LNCaP clone FGC (cell line): ENCODE data around the gene MYBBP1A.
"Not testable (repeated sequence)": the region's sequence is repeated elsewhere in the genome, so short reads cannot be mapped to it uniquely, and the experiment has no call there.

Experiments
- DNase-seq: peaks from one replicate; pipeline ENCODE4 v3.0.0-alpha.2; 2011; ENCODE audit warnings: low read depth
- H3K4me3 ChIP-seq: 2 replicates; pipeline ENCODE4 v1.5.1; 2011; ENCODE audit warnings: mild to moderate bottlenecking, low read depth, low read length, control low read depth
- CTCF ChIP-seq: IDR thresholded peaks from 2 replicates; pipeline ENCODE4 v1.5.1; 2012; ENCODE audit warnings: mild to moderate bottlenecking; ENCODE audit not compliant: control insufficient read depth, insufficient read depth; ENCODE audit errors: extremely low read depth

The MYBBP1A gene

DNA sequence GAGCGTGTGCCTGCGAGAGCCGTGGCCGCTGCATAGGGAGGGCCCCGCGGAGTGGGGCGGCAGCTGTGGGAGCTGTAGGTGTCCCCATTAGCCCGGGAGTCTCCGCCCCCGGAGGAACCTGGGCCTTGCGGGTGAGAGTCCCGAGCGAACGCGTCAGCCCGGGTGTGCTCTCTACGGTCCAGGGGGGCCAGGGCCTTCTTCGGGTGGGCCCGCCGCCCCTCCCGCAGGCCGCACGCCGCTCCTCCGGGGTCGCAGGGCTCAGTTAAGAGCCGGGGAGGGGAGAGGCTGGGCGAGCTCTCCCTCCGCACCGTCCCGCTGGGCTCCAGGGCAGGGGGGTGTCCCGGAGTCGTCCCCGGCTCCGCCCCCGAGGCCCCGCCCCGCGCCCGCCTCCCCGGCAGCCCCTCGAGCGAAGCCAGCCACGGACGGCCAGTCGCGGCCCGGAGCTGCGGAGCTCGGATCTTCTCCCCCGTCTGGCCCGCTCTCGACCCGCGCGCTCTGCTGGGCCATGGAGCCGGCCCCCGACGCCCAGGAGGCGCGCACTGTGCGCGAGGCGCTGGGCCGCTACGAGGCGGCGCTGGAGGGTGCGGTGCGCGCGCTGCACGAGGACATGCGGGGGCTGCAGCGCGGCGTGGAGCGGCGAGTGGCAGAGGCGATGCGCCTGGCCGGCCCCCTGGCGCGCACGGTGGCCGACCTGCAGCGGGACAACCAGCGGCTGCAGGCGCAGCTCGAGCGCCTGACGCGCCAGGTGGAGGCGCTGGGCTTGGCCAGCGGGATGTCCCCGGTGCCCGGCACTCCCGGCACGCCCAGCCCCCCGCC, 29.1 kb upstream of the MYBBP1A start, which contains the start of gene SMTNL2:
TSS of gene SMTNL2 (plus strand) at position 429 of the 816 bp plus-strand sequence. CDS start at position 506, 77 bp downstream.
- H3K4me3 ChIP-seq, result no peak within 1 kb of the TSS
- DNase-seq, result no peak
- no peak for TF ChIP-seq CTCF

DNA sequence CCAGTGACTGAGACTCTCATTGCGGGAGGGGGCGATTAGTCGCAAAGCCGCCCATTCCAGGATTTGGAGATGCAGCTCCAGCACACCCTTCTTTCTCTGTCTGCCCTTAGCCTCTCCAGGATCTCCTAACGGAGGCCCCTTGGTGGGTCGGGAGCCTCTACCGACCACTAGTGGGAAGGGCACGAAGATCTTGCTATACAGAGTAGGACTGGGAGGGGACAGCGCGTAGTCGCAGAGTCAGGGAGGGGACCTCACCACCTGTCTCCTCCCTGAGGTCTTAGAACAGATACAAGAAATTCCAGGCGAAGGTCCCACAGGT, 28.6 kb upstream of the MYBBP1A start:
- DNase-seq, result no peak
- TF ChIP-seq CTCF, result peak; percentile 16; the same call in 1 of the 2 replicates
- no peak overlapping the region for H3K4me3 ChIP-seq

- no peak for TF ChIP-seq CTCF
- no peak for DNase-seq
- H3K4me3 ChIP-seq, result no peak overlapping the region
Observed at GRCh38 chr17:4583206-4583605, 28.0 kb upstream of the MYBBP1A start.

DNA sequence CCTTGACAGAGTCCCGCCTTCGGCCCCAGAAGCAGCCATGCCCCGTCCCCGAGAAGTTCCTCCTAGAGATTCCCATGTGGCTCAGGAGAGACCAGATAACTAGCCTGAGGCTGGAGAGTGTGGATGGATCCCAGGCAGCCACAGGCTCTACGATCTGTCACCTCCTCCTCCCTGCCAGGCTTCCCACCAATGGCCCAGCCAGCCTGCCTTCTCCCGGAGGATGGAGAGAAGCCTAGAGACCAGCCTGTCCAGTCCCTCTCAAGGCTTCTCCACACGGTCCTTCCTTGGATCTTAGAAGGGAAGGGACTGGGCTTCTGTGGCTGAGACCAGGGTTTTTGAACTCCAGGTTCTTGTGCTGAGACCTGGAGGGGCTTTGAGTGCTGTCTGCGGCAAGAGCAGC, 27.5 kb upstream of the MYBBP1A start:
- DNase-seq, result no peak
- H3K4me3 ChIP-seq, result no peak overlapping the region
- no peak for TF ChIP-seq CTCF

DNA sequence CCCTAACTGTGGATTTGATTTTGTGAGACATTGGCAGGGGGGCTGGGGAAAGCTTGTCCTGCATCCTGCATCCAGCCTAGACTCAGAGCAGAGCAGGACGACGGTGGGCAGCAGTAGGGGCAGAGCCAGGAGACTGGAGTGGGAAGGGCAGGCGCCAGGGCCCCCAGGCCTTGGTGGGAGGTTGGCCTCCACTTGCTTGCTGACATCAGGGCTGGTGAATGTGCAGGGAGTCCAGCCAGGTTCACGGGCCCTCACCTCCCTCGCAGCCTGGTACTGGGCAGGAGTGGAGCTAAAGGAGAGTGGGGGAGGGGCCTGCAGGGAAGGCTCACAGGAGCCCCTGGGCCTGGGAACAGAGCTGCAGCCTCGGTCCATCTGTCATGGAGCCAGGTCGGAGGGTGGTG, 26.9 kb upstream of the MYBBP1A start:
- TF ChIP-seq CTCF, result no peak
- no peak for DNase-seq
- H3K4me3 ChIP-seq, result no peak overlapping the region

GRCh38 chr17:4580291-4580690, 25.1 kb upstream of the MYBBP1A start:
- TF ChIP-seq CTCF, result no peak
- DNase-seq, result no peak

GRCh38 chr17:4579678-4580077, 24.5 kb upstream of the MYBBP1A start:
- no peak for TF ChIP-seq CTCF
- no peak overlapping the region for H3K4me3 ChIP-seq
- DNase-seq, result no peak

More at GRCh38 chr17:4580291-4580690, 25.1 kb upstream of the MYBBP1A start:
- no peak overlapping the region for H3K4me3 ChIP-seq

- not testable (repeated sequence) for DNase-seq
Observed at GRCh38 chr17:4578349-4578748, 23.2 kb upstream of the MYBBP1A start.

More at GRCh38 chr17:4578349-4578748, 23.2 kb upstream of the MYBBP1A start:
- H3K4me3 ChIP-seq, result not testable (repeated sequence)
